Measurements from ENCODE around the gene MYL5.

GRCh38 chr4:659851-660250, 14.5 kb upstream of the MYL5 start:
- TF ChIP-seq CTCF (IDR thresholded peaks at IDR 0.05), result no peak
- TF ChIP-seq POLR2A (IDR thresholded peaks at IDR 0.05), result no peak
